HG02981 (cell line): Measurements from ENCODE around the gene NDUFAF5.
"Not testable (repeated sequence)": the region's sequence is repeated elsewhere in the genome, so short reads cannot be mapped to it uniquely, and the experiment has no call there.

Experiments
- ATAC-seq: cut with Tn5 transposase; IDR thresholded peaks from one replicate; pipeline ENCODE4 v1.9.1; 2021; ENCODE audit warnings: mild to moderate bottlenecking, moderate library complexity; ENCODE audit not compliant: unreplicated experiment

NDUFAF5 gene

GRCh38 chr20:13784893-13785715 lies at the start of gene NDUFAF5, which contains the start of gene ESF1:
Gene NDUFAF5, plus strand, starts transcription at chr20:13785028. Its CDS starts 41 bp downstream, at chr20:13785069.
Gene ESF1, minus strand, starts transcription at chr20:13784919. Its CDS starts 1,779 bp downstream, at chr20:13783140.
- peak; percentile 92 for ATAC-seq

GRCh38 chr20:13735826-13736225 lies 49.0 kb upstream of the NDUFAF5 start:
- ATAC-seq = no peak

GRCh38 chr20:13736436-13737191 lies 48.2 kb upstream of the NDUFAF5 start:
- no peak for ATAC-seq

- ATAC-seq = not testable (repeated sequence)
Observed at GRCh38 chr20:13738187-13738586, 46.6 kb upstream of the NDUFAF5 start.

GRCh38 chr20:13739731-13740649 lies 44.8 kb upstream of the NDUFAF5 start:
- no peak for ATAC-seq

- ATAC-seq = no peak
Observed at GRCh38 chr20:13741879-13742278, 42.9 kb upstream of the NDUFAF5 start.

- ATAC-seq = no peak
Observed at GRCh38 chr20:13744352-13744751, 40.5 kb upstream of the NDUFAF5 start.

- no peak for ATAC-seq
Observed at GRCh38 chr20:13745784-13746183, 39.0 kb upstream of the NDUFAF5 start.

- no peak for ATAC-seq
Observed at GRCh38 chr20:13749811-13750210, 35.0 kb upstream of the NDUFAF5 start.

- ATAC-seq = no peak
Observed at GRCh38 chr20:13753436-13754036, 31.3 kb upstream of the NDUFAF5 start.

- ATAC-seq = no peak
Observed at GRCh38 chr20:13755809-13756208, 29.0 kb upstream of the NDUFAF5 start.

GRCh38 chr20:13756551-13756950 lies 28.3 kb upstream of the NDUFAF5 start:
- ATAC-seq = no peak

- no peak for ATAC-seq
Observed at GRCh38 chr20:13758884-13759283, 25.9 kb upstream of the NDUFAF5 start.

GRCh38 chr20:13760451-13760946 lies 24.3 kb upstream of the NDUFAF5 start:
- not testable (repeated sequence) for ATAC-seq

- no peak for ATAC-seq
Observed at GRCh38 chr20:13765299-13765698, 19.5 kb upstream of the NDUFAF5 start.

GRCh38 chr20:13765868-13766416 lies 18.9 kb upstream of the NDUFAF5 start:
- no peak for ATAC-seq

- no peak for ATAC-seq
Observed at GRCh38 chr20:13770141-13770540, 14.7 kb upstream of the NDUFAF5 start.

- no peak for ATAC-seq
Observed at GRCh38 chr20:13771853-13772453, 12.9 kb upstream of the NDUFAF5 start.

- no peak for ATAC-seq
Observed at GRCh38 chr20:13772529-13772928, 12.3 kb upstream of the NDUFAF5 start.

- ATAC-seq = no peak
Observed at GRCh38 chr20:13775867-13776266, 9.0 kb upstream of the NDUFAF5 start.
